CD8-positive, alpha-beta memory T cell (primary cell): ENCODE measurements around the gene LINGO3. TPM values are rescaled to one million over a fixed set of nuclear protein-coding genes. Genes with fewer than 3 reads are reported as not detected.

Source experiments
- CTCF ChIA-PET: fragments of 350-600 bp; sonication (Branson Sonifier 250); formaldehyde crosslinking; loops from one replicate; lab custom pipeline; 2021; ENCODE audit warnings: antibody characterized with exemption; lab: Charles Lee
- POLR2A ChIA-PET: fragments of 350-600 bp; sonication (Branson Sonifier 250); formaldehyde crosslinking; loops from one replicate; lab custom pipeline; 2021; ENCODE audit warnings: antibody characterized with exemption; lab: Charles Lee
- DNase-seq, 5 donors: peaks; one replicate each; pipeline versions ENCODE4 v3.0.0 to v3.0.0-alpha.2; 2020 to 2022; ENCODE audit warnings: mixed read lengths in 1 of 5
- H3K27ac ChIP-seq: one replicate; pipeline ENCODE4 v1.7.0; 2013; ENCODE audit warnings: low read depth, mild to moderate bottlenecking, low read length, moderate library complexity
- H3K27me3 ChIP-seq: 2 replicates; pipeline ENCODE4 v1.7.0; 2013; ENCODE audit warnings: low read length, mild to moderate bottlenecking; ENCODE audit not compliant: insufficient read depth, poor library complexity, severe bottlenecking
- H3K36me3 ChIP-seq: 2 replicates; pipeline ENCODE4 v1.7.0; 2013; ENCODE audit warnings: mild to moderate bottlenecking, low read length, moderate library complexity; ENCODE audit not compliant: insufficient read depth
- H3K4me1 ChIP-seq: 2 replicates; pipeline ENCODE4 v1.7.0; 2013; ENCODE audit warnings: mild to moderate bottlenecking, low read length, moderate library complexity; ENCODE audit not compliant: insufficient read depth
- H3K4me3 ChIP-seq: 2 replicates; pipeline ENCODE4 v1.7.0; 2013; ENCODE audit warnings: mild to moderate bottlenecking, low read length
- H3K9me3 ChIP-seq: 2 replicates; pipeline ENCODE4 v1.7.0; 2013; ENCODE audit warnings: mild to moderate bottlenecking, low read length
- H3K27ac Mint-ChIP-seq, 8 donors: one replicate each; pipeline ENCODE4 v1.8.0; 2020 to 2021; ENCODE audit warnings: mixed read lengths in 8 of 8, mild to moderate bottlenecking in 6 of 8, inconsistent platforms in 3 of 8, moderate library complexity in 3 of 8
- H3K27me3 Mint-ChIP-seq, 2 donors: one replicate each; pipeline ENCODE4 v1.8.0; 2020 to 2021; ENCODE audit warnings: mixed read lengths in 2 of 2, mild to moderate bottlenecking in 1 of 2, moderate library complexity in 1 of 2
- H3K36me3 Mint-ChIP-seq, 3 donors: one replicate each; pipeline ENCODE4 v1.8.0; 2020 to 2021; ENCODE audit warnings: mixed read lengths in 3 of 3, inconsistent platforms in 1 of 3, mild to moderate bottlenecking in 1 of 3
- H3K4me1 Mint-ChIP-seq, 3 donors: one replicate each; pipeline ENCODE4 v1.8.0; 2020 to 2021; ENCODE audit warnings: mixed read lengths in 3 of 3, inconsistent platforms in 1 of 3, mild to moderate bottlenecking in 1 of 3
- H3K4me3 Mint-ChIP-seq, 7 donors: one replicate each; pipeline ENCODE4 v1.8.0; 2020 to 2021; ENCODE audit warnings: mixed read lengths in 7 of 7, mild to moderate bottlenecking in 6 of 7, moderate library complexity in 4 of 7, inconsistent platforms in 2 of 7
- H3K9me3 Mint-ChIP-seq, 5 donors: one replicate each; pipeline ENCODE4 v1.8.0; 2020 to 2022; ENCODE audit warnings: mixed read lengths in 5 of 5, mild to moderate bottlenecking in 3 of 5, moderate library complexity in 2 of 5, inconsistent platforms in 1 of 5
- polyA plus RNA-seq: library from polyadenylated mRNA; unstranded; fragments of 300-500 nt; fragmentation: Illumina TruSeq; gene quantifications from one replicate; pipeline ENCODE4 v1.2.3, GENCODE V29; 2021
- total RNA-seq, 2 experiments: library from RNA; stranded (reverse); gene quantifications; one replicate each; pipeline ENCODE4 v1.2.3, GENCODE V29; 2021

The LINGO3 gene
- total and polyA plus RNA-seq, 3 experiments from 2014 or later = 0.09 to 9.2 (median 0.15) TPM

GRCh38 chr19:2327773-2328400, 19.9 kb upstream of the LINGO3 start:
- ChIA-PET CTCF (interaction anchor here (0.6 to 1.7 kb wide), 3 partner anchors 32 to 1145 kb away, joined by 3 to 5 read pairs (median 3); no protein-coding TSS in a partner anchor), POLR2A (interaction anchor here (0.5 to 1.3 kb wide), 4 partner anchors 30 to 89 kb away, joined by 3 read pairs; no protein-coding TSS in a partner anchor)
- Histone ChIP-seq H3K36me3 (peaks cover 4% of the 10 kb centered on the region), H3K4me1 (peaks cover 48% of the 10 kb centered on the region), H3K9me3 (no peaks in the 10 kb centered on the region), H3K4me3 (peak overlapping the region; percentile 95), H3K27ac (peak overlapping the region; percentile 79), H3K27me3 (no peaks in the 10 kb centered on the region)
- Mint-ChIP-seq H3K27me3 (peaks cover 0 to 2% of the 10 kb centered on the region in 2 donors), H3K4me3 (peak overlapping the region; percentile 92 to 100 (median 99)), H3K36me3 (peaks cover 3 to 49% (median 4%) of the 10 kb centered on the region in 3 donors), H3K27ac (peak overlapping the region; percentile 94 to 99 (median 99)), H3K9me3 (no peaks in the 10 kb centered on the region), H3K4me1 (peaks cover 37 to 69% (median 39%) of the 10 kb centered on the region in 3 donors)
- peak; percentile 42 to 69 (median 62) for DNase-seq

GRCh38 chr19:2326699-2327360, 18.9 kb upstream of the LINGO3 start:
- H3K36me3 ChIP-seq = peaks cover 4% of the 10 kb centered on the region
- no peak for DNase-seq
- peaks cover 38% of the 10 kb centered on the region for H3K4me1 ChIP-seq
- CTCF ChIA-PET = interaction anchor here (1.1 to 1.7 kb wide), 2 partner anchors 12 to 171 kb away, joined by 3 to 5 read pairs; no protein-coding TSS in a partner anchor
- no peaks in the 10 kb centered on the region for H3K9me3 Mint-ChIP-seq
- POLR2A ChIA-PET = no interaction called here
- peak overlapping the region; percentile 95 for H3K4me3 ChIP-seq
- H3K27ac ChIP-seq = peak overlapping the region; percentile 79
- H3K9me3 ChIP-seq = no peaks in the 10 kb centered on the region
- peak overlapping the region in 6 of 8 donors; percentile 94 to 99 (median 99) for H3K27ac Mint-ChIP-seq
- H3K27me3 ChIP-seq = no peaks in the 10 kb centered on the region
- H3K36me3 Mint-ChIP-seq = peaks cover 3 to 56% (median 4%) of the 10 kb centered on the region in 3 donors
- peak overlapping the region; percentile 58 to 100 (median 99) for H3K4me3 Mint-ChIP-seq
- peaks cover 37 to 62% (median 39%) of the 10 kb centered on the region in 3 donors for H3K4me1 Mint-ChIP-seq
- H3K27me3 Mint-ChIP-seq = peaks cover 0 to 2% of the 10 kb centered on the region in 2 donors

- CTCF ChIA-PET = interaction anchor here (1.0 to 1.1 kb wide), 2 partner anchors 11 to 26 kb away, joined by 3 read pairs; no protein-coding TSS in a partner anchor
- H3K36me3 ChIP-seq = peaks cover 8% of the 10 kb centered on the region
- Mint-ChIP-seq H3K4me3 (peak overlapping the region in 3 of 7 donors; percentile 72 to 100 (median 83)), H3K36me3 (peaks cover 3 to 63% (median 4%) of the 10 kb centered on the region in 3 donors), H3K27me3 (peaks cover 0 to 2% of the 10 kb centered on the region in 2 donors), H3K9me3 (no peaks in the 10 kb centered on the region), H3K4me1 (peaks cover 37 to 51% (median 37%) of the 10 kb centered on the region in 3 donors), H3K27ac (peak overlapping the region in 4 of 8 donors; percentile 55 to 99 (median 64))
- no peak overlapping the region for H3K4me3 ChIP-seq
- peaks cover 24% of the 10 kb centered on the region for H3K4me1 ChIP-seq
- DNase-seq = no peak
- no peaks in the 10 kb centered on the region for H3K27me3 ChIP-seq
- POLR2A ChIA-PET = no interaction called here
- H3K9me3 ChIP-seq = no peaks in the 10 kb centered on the region
- no peak overlapping the region for H3K27ac ChIP-seq
Measured at GRCh38 chr19:2325281-2326046, 17.5 kb upstream of the LINGO3 start.

- CTCF ChIA-PET = no interaction called here
- H3K4me3 Mint-ChIP-seq = no peak overlapping the region
- no peaks in the 10 kb centered on the region for H3K27me3 Mint-ChIP-seq
- Histone ChIP-seq H3K9me3 (no peaks in the 10 kb centered on the region), H3K4me3 (no peak overlapping the region), H3K4me1 (peaks cover 20% of the 10 kb centered on the region), H3K27ac (no peak overlapping the region), H3K36me3 (peaks cover 8% of the 10 kb centered on the region), H3K27me3 (no peaks in the 10 kb centered on the region)
- POLR2A ChIA-PET = no interaction called here
- no peak for DNase-seq
- H3K9me3 Mint-ChIP-seq = no peaks in the 10 kb centered on the region
- H3K27ac Mint-ChIP-seq = peak overlapping the region in 3 of 8 donors; percentile 38 to 73 (median 66)
- H3K36me3 Mint-ChIP-seq = peaks cover 3 to 59% (median 4%) of the 10 kb centered on the region in 3 donors
- H3K4me1 Mint-ChIP-seq = peaks cover 29 to 41% (median 32%) of the 10 kb centered on the region in 3 donors
Measured at GRCh38 chr19:2324220-2324948, 16.4 kb upstream of the LINGO3 start.

- no peaks in the 10 kb centered on the region for H3K27me3 ChIP-seq
- ChIA-PET CTCF (no interaction called here), POLR2A (no interaction called here)
- Mint-ChIP-seq H3K27me3 (no peaks in the 10 kb centered on the region), H3K4me1 (peaks cover 25 to 36% (median 28%) of the 10 kb centered on the region in 3 donors), H3K27ac (no peak overlapping the region), H3K9me3 (no peaks in the 10 kb centered on the region), H3K4me3 (peak overlapping the region in 1 of 7 donors; percentile 54), H3K36me3 (peaks cover 3 to 57% (median 4%) of the 10 kb centered on the region in 3 donors)
- no peak overlapping the region for H3K27ac ChIP-seq
- H3K4me1 ChIP-seq = peaks cover 15% of the 10 kb centered on the region
- peaks cover 8% of the 10 kb centered on the region for H3K36me3 ChIP-seq
- H3K4me3 ChIP-seq = no peak overlapping the region
- DNase-seq = no peak
- no peaks in the 10 kb centered on the region for H3K9me3 ChIP-seq
Measured at GRCh38 chr19:2323707-2324106, 15.8 kb upstream of the LINGO3 start.

GRCh38 chr19:2321565-2322283, 13.8 kb upstream of the LINGO3 start:
- Histone ChIP-seq H3K27me3 (no peaks in the 10 kb centered on the region), H3K27ac (no peak overlapping the region), H3K36me3 (peaks cover 8% of the 10 kb centered on the region), H3K9me3 (no peaks in the 10 kb centered on the region), H3K4me3 (no peak overlapping the region), H3K4me1 (peaks cover 2% of the 10 kb centered on the region)
- H3K27ac Mint-ChIP-seq = no peak overlapping the region
- no peak for DNase-seq
- ChIA-PET POLR2A (no interaction called here), CTCF (no interaction called here)
- no peaks in the 10 kb centered on the region for H3K27me3 Mint-ChIP-seq
- H3K36me3 Mint-ChIP-seq = peaks cover 0 to 45% (median 4%) of the 10 kb centered on the region in 3 donors
- no peak overlapping the region for H3K4me3 Mint-ChIP-seq
- no peaks in the 10 kb centered on the region for H3K9me3 Mint-ChIP-seq
- peaks cover 11 to 20% (median 12%) of the 10 kb centered on the region in 3 donors for H3K4me1 Mint-ChIP-seq

GRCh38 chr19:2320939-2321338, 13.0 kb upstream of the LINGO3 start:
- H3K27me3 ChIP-seq = no peaks in the 10 kb centered on the region
- no peak overlapping the region for H3K27ac ChIP-seq
- Mint-ChIP-seq H3K27ac (no peak overlapping the region), H3K4me1 (peaks cover 4 to 13% (median 7%) of the 10 kb centered on the region in 3 donors), H3K36me3 (peaks cover 0 to 39% (median 2%) of the 10 kb centered on the region in 3 donors), H3K4me3 (no peak overlapping the region), H3K27me3 (no peaks in the 10 kb centered on the region), H3K9me3 (no peaks in the 10 kb centered on the region)
- no peaks in the 10 kb centered on the region for H3K9me3 ChIP-seq
- DNase-seq = no peak
- ChIA-PET CTCF (no interaction called here), POLR2A (no interaction called here)
- peaks cover 8% of the 10 kb centered on the region for H3K36me3 ChIP-seq
- no peaks in the 10 kb centered on the region for H3K4me1 ChIP-seq
- no peak overlapping the region for H3K4me3 ChIP-seq
